Brain microvascular endothelial cell (primary cell): ENCODE data around the gene MAP4K3.

Experiments
- DNase-seq: peaks from one replicate; pipeline ENCODE4 v3.0.0-alpha.2; 2020
- H3K27ac ChIP-seq: fragments of 250-450 bp; sonication (Bioruptor Pico); 2 replicates; pipeline ENCODE4 v1.5.1; 2020; ENCODE audit warnings: mild to moderate bottlenecking, moderate library complexity
- H3K27me3 ChIP-seq: fragments of 250-450 bp; sonication (Bioruptor Pico); replicated peaks from 2 replicates; pipeline ENCODE4 v1.5.1; 2020; ENCODE audit warnings: mild to moderate bottlenecking
- H3K36me3 ChIP-seq: fragments of 250-450 bp; sonication (Bioruptor Pico); replicated peaks from 2 replicates; pipeline ENCODE4 v1.5.1; 2020; ENCODE audit warnings: mild to moderate bottlenecking
- H3K4me3 ChIP-seq: 2 replicates; pipeline ENCODE4 v1.5.1; 2011; ENCODE audit warnings: low read depth, mild to moderate bottlenecking, control low read depth, low read length, moderate library complexity
- CTCF ChIP-seq: IDR thresholded peaks from 2 replicates; pipeline ENCODE4 v1.5.1; 2011; ENCODE audit warnings: low read depth, mild to moderate bottlenecking, moderate library complexity, low read length, control low read depth, inconsistent platforms; ENCODE audit errors: missing control alignments
- in situ Hi-C: cut with HindIII; loops from 2 replicates; pipeline ENCODE4 v1.10.0; 2017; ENCODE audit warnings: low sequenced_read_pairs, low pct_ligation_motif_present

Gene MAP4K3

DNA sequence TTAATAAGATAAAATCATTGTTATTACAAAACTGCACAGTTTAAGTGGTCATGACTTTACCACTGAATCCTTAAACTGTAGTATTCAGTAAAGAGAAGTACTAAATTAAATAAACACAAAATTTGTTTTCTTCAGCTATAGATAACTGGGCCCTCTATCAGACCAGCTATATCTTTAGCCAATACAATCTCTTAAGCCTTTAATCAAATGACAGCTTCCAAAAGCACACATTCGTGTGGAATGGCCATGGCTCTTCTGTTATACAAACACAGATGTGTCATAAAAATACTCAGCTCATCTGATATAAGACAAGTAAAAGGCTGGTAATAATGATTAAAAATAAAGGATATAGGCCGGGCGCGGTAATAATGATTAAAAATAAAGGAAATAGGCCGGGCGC lies 135.7 kb downstream of the MAP4K3 start:
- Histone ChIP-seq H3K27ac (no peak overlapping the region), H3K4me3 (no peak overlapping the region), H3K36me3 (peaks cover 7% of the 10 kb centered on the region), H3K27me3 (no peaks in the 10 kb centered on the region)
- no peak for DNase-seq
- no peak for TF ChIP-seq CTCF
- in situ Hi-C loops, result no loop called here

DNA sequence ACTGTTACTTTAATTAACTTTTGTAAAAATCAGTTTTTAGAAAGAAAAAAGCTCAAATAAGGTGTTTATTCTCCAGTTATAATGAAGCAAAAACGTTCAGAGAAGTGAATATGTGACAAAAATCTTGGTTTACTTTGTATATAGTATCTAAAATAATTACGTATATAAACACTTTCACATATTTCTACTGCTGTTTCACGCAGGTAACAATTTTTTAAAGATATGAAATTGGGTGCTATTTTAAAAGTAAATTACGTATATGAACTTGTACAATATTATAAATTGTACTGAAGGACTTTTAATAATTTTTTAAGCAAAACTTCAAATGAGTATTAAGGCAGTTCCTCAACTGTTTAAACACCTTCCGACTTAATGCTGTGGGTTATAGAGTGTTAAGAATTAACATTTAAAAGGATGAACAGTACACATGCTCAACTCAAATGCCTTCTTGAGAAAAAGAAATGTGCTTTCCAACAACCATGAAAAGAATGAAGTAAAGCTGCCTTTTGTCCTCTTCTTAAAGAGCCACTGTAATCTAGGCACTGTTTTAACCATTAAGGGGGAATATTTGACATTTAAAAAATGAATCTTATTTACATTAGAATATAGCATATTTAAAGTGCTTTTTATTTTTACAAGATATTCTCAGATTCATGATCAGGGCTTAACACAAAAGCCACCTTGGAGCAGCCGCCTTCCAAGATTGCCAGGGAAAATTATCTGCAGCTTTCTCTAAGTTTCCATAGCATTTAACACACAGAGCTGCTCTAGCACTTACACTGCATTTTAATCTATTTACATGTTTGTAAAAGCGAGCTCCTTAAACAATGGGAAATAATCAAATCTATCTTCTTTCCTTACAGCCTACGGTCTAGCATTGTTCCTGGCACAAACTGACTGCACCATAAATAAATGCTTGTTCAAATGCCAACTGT lies 136.8 kb downstream of the MAP4K3 start:
- Histone ChIP-seq H3K27ac (no peak overlapping the region), H3K27me3 (no peaks in the 10 kb centered on the region), H3K4me3 (no peak overlapping the region), H3K36me3 (peaks cover 7% of the 10 kb centered on the region)
- no peak for TF ChIP-seq CTCF
- in situ Hi-C loops, result no loop called here
- no peak for DNase-seq

- H3K36me3 ChIP-seq, result peaks cover 28% of the 10 kb centered on the region
- in situ Hi-C loops, result no loop called here
- TF ChIP-seq CTCF, result no peak
- no peaks in the 10 kb centered on the region for H3K27me3 ChIP-seq
- no peak overlapping the region for H3K4me3 ChIP-seq
- DNase-seq, result no peak
- no peak overlapping the region for H3K27ac ChIP-seq
Observed at GRCh38 chr2:39290433-39290832, 146.7 kb downstream of the MAP4K3 start.

DNA sequence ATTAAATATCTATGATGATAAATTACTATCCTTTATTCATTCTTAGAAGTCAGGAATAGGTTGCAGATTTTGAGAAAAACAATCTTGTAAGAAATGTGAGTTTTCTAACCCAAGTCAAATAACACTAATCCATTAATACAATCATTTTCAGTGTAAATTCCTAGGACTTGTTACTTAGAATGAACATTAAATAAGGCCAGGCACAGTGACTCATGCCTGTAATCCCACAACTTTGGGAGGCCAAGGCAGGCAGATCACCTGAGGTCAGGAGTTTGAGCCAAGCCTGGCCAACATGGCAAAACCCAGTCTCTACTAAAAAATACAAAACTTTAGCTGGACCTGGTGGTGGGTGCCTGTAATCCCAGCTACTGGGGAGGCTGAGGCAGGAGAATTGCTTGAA lies 147.5 kb downstream of the MAP4K3 start:
- H3K4me3 ChIP-seq, result no peak overlapping the region
- H3K27me3 ChIP-seq, result no peaks in the 10 kb centered on the region
- peak; percentile 13 for DNase-seq
- no peak for TF ChIP-seq CTCF
- H3K27ac ChIP-seq, result no peak overlapping the region
- in situ Hi-C loops, result no loop called here
- H3K36me3 ChIP-seq, result peaks cover 31% of the 10 kb centered on the region

- H3K36me3 ChIP-seq, result peaks cover 16% of the 10 kb centered on the region
- in situ Hi-C loops, result no loop called here
Observed at GRCh38 chr2:39283561-39283960, 153.5 kb downstream of the MAP4K3 start.

More at GRCh38 chr2:39283561-39283960, 153.5 kb downstream of the MAP4K3 start:
- no peaks in the 10 kb centered on the region for H3K27me3 ChIP-seq
- DNase-seq, result no peak
- H3K4me3 ChIP-seq, result no peak overlapping the region
- no peak overlapping the region for H3K27ac ChIP-seq
- no peak for TF ChIP-seq CTCF
